Measurements from ENCODE around the gene NELL1.

GRCh38 chr11:20990447-20990846 is 321.1 kb downstream of the NELL1 start:
- no peak for TF ChIP-seq CTCF (conservative IDR thresholded peaks at IDR 0.05; ENCODE audit: low read depth, low read length)
- no peak for TF ChIP-seq EZH2 (IDR thresholded peaks at IDR 0.05; ENCODE audit: low read length, unreplicated experiment)
- TF ChIP-seq EZH2phosphoT487 (IDR thresholded peaks at IDR 0.05; ENCODE audit: borderline replicate concordance, low read length) = no peak
